Suprapubic skin (tissue), 4 donors: Measurements from ENCODE around the gene DHX16. TPM values are rescaled to one million over a fixed set of nuclear protein-coding genes. Genes with fewer than 3 reads are reported as not detected.

ENCODE experiments used
- DNase-seq, 2 donors: peaks; one replicate each; pipeline ENCODE4 v3.0.0-alpha.2; 2019; ENCODE audit warnings: low spot score in 2 of 2
- H3K27ac ChIP-seq: fragments of 200-600 bp; sonication (generic); one replicate; pipeline ENCODE4 v1.5.1; 2019
- H3K27me3 ChIP-seq: fragments of 200-600 bp; sonication (generic); one replicate; pipeline ENCODE4 v1.5.1; 2019
- H3K36me3 ChIP-seq: fragments of 200-600 bp; sonication (generic); one replicate; pipeline ENCODE4 v1.5.1; 2019
- H3K4me1 ChIP-seq: fragments of 200-600 bp; sonication (generic); one replicate; pipeline ENCODE4 v1.5.1; 2019
- H3K4me3 ChIP-seq: fragments of 200-600 bp; sonication (generic); one replicate; pipeline ENCODE4 v1.5.1; 2019; ENCODE audit warnings: mild to moderate bottlenecking
- H3K9me3 ChIP-seq: fragments of 200-600 bp; sonication (generic); one replicate; pipeline ENCODE4 v1.5.1; 2019
- EP300 ChIP-seq: sonication (generic); formaldehyde crosslinking; IDR thresholded peaks from one replicate; pipeline ENCODE4 v1.6.1; 2017; ENCODE audit warnings: antibody characterized with exemption
- POLR2A ChIP-seq, 2 donors: fragments of 450-650 bp; IDR thresholded peaks; one replicate each; pipeline ENCODE4 v1.6.1; 2017; ENCODE audit warnings: antibody characterized with exemption in 2 of 2, mild to moderate bottlenecking in 2 of 2, moderate library complexity in 2 of 2
- POLR2AphosphoS5 ChIP-seq, 3 donors: sonication (generic); formaldehyde crosslinking; IDR thresholded peaks; one replicate each; pipeline ENCODE4 v1.6.1; 2017; ENCODE audit warnings: antibody characterized with exemption in 3 of 3
- WGBS: methylation state at CpG from one replicate; pipeline ENCODE4 v1.1.5; 2018; 5-methylcytosine and 5-hydroxymethylcytosine counted together
- total RNA-seq, 4 donors: library from RNA; depleted of rRNA; stranded (reverse); fragments of >200 nt; gene quantifications; one replicate each; pipeline ENCODE4 v1.1.0, GENCODE V29; 2016
- TF ChIP-seq, protein P1 (sequence below), 2 donors: fragments of 200-600 bp in 1 of 2; fragments of 450-650 bp in 1 of 2; sonication (generic) in 1 of 2; IDR thresholded peaks; one replicate each; pipeline ENCODE4 v1.5.1; 2016 to 2019; ENCODE audit warnings: antibody characterized with exemption in 2 of 2, mild to moderate bottlenecking in 1 of 2, moderate library complexity in 1 of 2

DHX16 gene
- total RNA-seq, 4 donors from 2014 or later: 24.3 to 48.5 (median 33.7) TPM

DNA sequence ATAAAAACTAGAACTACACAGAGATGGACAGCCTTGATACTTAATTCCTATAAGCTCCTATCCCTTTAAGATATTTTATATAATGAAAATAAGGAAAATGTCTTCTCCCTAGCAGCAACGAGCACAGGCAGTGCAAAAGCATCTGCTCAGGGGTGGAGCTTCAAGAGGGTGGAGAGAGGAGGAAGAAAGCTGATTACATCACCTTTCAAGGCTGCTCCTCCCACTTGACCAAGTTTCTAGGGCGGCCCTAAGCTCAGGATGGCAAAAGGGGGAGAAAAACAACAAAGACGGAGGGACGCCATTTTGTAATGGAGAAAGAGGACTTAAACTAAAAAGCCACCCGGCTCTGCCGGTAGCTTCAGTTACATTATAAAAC is 58.0 kb downstream of the DHX16 start:
- H3K4me1 ChIP-seq: peaks cover 60% of the 10 kb centered on the region
- WGBS: 0% methylated on average over 6 of the region's 6 CpGs
- no peaks in the 10 kb centered on the region for H3K27me3 ChIP-seq
- H3K36me3 ChIP-seq: peaks cover 14% of the 10 kb centered on the region
- peak; percentile 90 to 91 for DNase-seq
- peak overlapping the region; percentile 98 for H3K27ac ChIP-seq
- TF ChIP-seq POLR2A (IDR thresholded peaks at IDR 0.05) (peak in 1 of 2 donors; percentile 65), POLR2AphosphoS5 (IDR thresholded peaks at IDR 0.05) (peak in 2 of 3 donors; percentile 11 to 53)
- TF ChIP-seq, protein P1, sequence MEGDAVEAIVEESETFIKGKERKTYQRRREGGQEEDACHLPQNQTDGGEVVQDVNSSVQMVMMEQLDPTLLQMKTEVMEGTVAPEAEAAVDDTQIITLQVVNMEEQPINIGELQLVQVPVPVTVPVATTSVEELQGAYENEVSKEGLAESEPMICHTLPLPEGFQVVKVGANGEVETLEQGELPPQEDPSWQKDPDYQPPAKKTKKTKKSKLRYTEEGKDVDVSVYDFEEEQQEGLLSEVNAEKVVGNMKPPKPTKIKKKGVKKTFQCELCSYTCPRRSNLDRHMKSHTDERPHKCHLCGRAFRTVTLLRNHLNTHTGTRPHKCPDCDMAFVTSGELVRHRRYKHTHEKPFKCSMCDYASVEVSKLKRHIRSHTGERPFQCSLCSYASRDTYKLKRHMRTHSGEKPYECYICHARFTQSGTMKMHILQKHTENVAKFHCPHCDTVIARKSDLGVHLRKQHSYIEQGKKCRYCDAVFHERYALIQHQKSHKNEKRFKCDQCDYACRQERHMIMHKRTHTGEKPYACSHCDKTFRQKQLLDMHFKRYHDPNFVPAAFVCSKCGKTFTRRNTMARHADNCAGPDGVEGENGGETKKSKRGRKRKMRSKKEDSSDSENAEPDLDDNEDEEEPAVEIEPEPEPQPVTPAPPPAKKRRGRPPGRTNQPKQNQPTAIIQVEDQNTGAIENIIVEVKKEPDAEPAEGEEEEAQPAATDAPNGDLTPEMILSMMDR (IDR thresholded peaks at IDR 0.05): no peak
- H3K4me3 ChIP-seq: peak overlapping the region; percentile 90
- H3K9me3 ChIP-seq: no peaks in the 10 kb centered on the region

DNA sequence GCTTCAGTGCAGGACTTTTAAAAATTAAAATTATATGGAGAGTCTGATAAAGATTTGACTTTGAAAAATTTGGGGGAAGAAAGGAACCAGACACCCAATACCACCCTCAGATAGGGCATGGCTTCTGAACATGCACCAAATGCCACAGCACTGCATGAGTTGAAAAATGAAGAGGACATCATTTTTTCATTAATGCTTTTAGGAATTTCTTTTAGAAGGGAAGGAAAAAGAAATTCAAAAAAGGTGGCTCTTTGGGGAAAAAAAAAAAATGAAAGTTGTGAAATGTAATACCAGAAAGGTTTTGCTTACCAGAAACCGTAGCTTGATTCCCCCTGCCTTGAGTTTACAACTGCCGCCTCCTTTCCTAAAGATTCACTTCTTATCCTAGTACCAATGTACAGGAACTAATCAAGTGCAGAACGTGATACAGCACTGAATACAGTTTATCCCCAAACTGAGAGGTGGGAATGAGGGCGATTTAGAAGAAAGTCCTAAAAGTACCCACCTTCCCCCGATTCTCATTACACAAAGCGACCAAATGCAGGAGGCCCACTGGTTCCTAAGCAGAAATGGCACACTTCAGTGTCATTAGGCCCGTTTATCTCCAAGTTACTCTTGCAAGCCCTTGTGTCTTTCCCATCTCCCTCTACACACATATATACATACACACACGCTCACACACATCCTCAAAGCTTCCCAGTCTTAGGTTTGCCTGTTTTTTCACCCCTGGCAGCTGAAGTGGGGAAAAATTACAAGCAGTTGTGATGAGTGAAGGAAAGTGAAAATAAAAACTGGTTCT is 58.6 kb downstream of the DHX16 start:
- H3K36me3 ChIP-seq: peaks cover 11% of the 10 kb centered on the region
- TF ChIP-seq POLR2AphosphoS5 (IDR thresholded peaks at IDR 0.05) (no peak), EP300 (no peak), POLR2A (IDR thresholded peaks at IDR 0.05) (no peak)
- TF ChIP-seq, protein P1 (IDR thresholded peaks at IDR 0.05): no peak
- H3K9me3 ChIP-seq: no peaks in the 10 kb centered on the region
- peak overlapping the region; percentile 90 for H3K4me3 ChIP-seq
- peaks cover 59% of the 10 kb centered on the region for H3K4me1 ChIP-seq
- 16% methylated on average over 8 of the region's 8 CpGs for WGBS
- peak overlapping the region; percentile 98 for H3K27ac ChIP-seq
- H3K27me3 ChIP-seq: no peaks in the 10 kb centered on the region
- DNase-seq: no peak

DNA sequence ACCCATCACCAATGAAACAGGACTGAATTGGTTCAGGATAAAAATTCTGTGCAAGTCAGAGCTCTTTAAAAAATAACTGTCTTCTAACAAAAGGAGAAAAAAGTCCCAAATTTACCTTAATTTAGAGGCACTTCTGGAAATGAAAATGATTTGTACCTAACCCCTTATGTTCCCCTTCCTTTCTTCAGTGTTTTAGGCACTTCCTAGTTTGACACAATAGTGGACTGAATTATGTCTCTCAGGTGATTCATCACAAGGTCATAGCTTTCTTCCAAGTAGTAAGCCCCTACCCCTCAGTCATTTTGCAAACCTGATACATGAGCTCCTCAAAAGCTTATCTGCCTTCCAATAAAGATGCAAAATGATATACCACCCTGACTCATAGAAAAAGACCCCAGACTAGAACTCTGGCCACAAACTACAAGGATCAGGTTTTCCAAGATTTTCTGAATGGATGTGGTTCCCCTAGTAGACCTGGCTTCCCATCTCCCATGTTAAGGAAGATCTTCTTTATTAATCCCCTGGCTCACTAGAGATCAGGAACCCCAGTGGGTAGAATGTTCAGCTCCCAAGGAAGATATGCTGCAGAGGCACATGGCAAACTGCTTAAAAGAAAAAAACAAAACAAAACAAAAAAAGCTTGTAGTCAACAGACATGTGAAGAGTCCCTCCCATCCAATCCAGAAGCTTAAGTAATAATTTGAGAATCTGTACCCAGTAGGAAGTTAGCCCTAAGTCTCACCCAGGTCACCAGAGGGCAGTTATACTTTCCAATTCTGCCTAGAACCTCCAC is 59.4 kb downstream of the DHX16 start:
- H3K27ac ChIP-seq: peak overlapping the region; percentile 98
- peaks cover 51% of the 10 kb centered on the region for H3K4me1 ChIP-seq
- TF ChIP-seq, protein P1 (IDR thresholded peaks at IDR 0.05): no peak
- no peak for TF ChIP-seq POLR2AphosphoS5 (IDR thresholded peaks at IDR 0.05)
- TF ChIP-seq POLR2A (IDR thresholded peaks at IDR 0.05): no peak
- TF ChIP-seq EP300: no peak
- H3K4me3 ChIP-seq: peak overlapping the region; percentile 90
- no peaks in the 10 kb centered on the region for H3K9me3 ChIP-seq
- no peak for DNase-seq
- H3K36me3 ChIP-seq: peaks cover 17% of the 10 kb centered on the region
- no peaks in the 10 kb centered on the region for H3K27me3 ChIP-seq

DNA sequence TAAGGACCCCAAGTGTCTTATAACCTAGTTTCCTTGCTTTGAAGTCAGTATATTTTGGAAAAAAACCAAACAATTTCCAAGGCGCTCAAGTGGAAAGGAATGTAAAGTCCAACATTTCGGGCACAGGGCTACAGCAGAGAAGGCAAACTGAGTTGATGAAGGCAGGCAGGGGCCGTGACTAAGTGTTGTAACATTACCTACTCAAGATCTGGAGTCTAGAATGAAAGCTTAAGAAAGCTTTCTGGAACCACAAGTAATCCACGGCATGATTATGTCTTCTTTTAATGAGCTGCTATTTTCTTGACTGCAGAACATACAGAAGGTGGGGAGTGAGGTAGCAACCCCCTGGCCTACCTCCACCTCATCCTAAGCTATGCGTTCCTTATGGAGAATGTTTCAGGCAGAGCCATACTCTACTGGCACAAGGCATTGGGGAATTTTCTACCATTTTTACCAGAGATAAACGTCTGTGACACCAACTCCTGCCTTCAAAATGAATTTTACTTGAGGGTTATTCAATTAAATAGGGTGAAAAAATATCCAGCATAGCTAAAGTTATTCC is 60.0 kb downstream of the DHX16 start:
- TF ChIP-seq POLR2AphosphoS5 (IDR thresholded peaks at IDR 0.05) (no peak), POLR2A (IDR thresholded peaks at IDR 0.05) (no peak), EP300 (no peak)
- TF ChIP-seq, protein P1 (IDR thresholded peaks at IDR 0.05): no peak
- peaks cover 47% of the 10 kb centered on the region for H3K4me1 ChIP-seq

DNA sequence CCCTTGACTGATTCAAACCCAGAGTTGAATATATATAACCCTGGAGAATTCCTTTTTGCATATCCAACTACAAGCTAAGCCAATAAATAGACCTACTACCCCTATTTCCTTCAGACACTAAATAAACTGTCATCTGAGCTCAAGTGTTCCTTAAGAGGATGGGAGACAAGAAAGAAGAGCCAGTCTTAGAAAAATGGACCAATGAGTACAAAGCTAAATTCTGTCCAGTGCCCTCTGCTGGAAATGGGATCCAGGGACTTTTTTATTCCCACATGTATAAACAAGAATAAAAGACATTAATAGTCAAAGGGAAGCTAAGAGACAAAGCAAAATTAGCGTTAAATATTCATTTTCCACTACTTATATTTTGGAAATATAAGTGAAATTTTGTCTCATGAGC is 60.6 kb downstream of the DHX16 start:
- H3K9me3 ChIP-seq: no peaks in the 10 kb centered on the region
- H3K36me3 ChIP-seq: peaks cover 30% of the 10 kb centered on the region
- H3K27me3 ChIP-seq: no peaks in the 10 kb centered on the region
- H3K4me1 ChIP-seq: peaks cover 47% of the 10 kb centered on the region
- DNase-seq: no peak
- TF ChIP-seq, protein P1 (IDR thresholded peaks at IDR 0.05): no peak
- no peak for TF ChIP-seq EP300
- no peak for TF ChIP-seq POLR2A (IDR thresholded peaks at IDR 0.05)
- TF ChIP-seq POLR2AphosphoS5 (IDR thresholded peaks at IDR 0.05): no peak
- 58% methylated on average over 1 of the region's 1 CpG for WGBS
- no peak overlapping the region for H3K4me3 ChIP-seq
- no peak overlapping the region for H3K27ac ChIP-seq

More for the DNA sequence above, 60.0 kb downstream of the DHX16 start:
- Histone ChIP-seq H3K36me3 (peaks cover 24% of the 10 kb centered on the region), H3K9me3 (no peaks in the 10 kb centered on the region), H3K4me3 (no peak overlapping the region), H3K27ac (peak overlapping the region; percentile 16), H3K27me3 (no peaks in the 10 kb centered on the region)
- 34% methylated on average over 6 of the region's 6 CpGs for WGBS
- no peak for DNase-seq
